Brain pericyte (primary cell): ENCODE results near the gene PRAMEF6.
"Not testable (repeated sequence)": the region's sequence is repeated elsewhere in the genome, so short reads cannot be mapped to it uniquely, and the experiment has no call there.

ENCODE experiments used
- DNase-seq: peaks from one replicate; pipeline ENCODE4 v3.0.0-alpha.2; 2012; ENCODE audit warnings: low read depth, low spot score

The PRAMEF6 gene

DNA sequence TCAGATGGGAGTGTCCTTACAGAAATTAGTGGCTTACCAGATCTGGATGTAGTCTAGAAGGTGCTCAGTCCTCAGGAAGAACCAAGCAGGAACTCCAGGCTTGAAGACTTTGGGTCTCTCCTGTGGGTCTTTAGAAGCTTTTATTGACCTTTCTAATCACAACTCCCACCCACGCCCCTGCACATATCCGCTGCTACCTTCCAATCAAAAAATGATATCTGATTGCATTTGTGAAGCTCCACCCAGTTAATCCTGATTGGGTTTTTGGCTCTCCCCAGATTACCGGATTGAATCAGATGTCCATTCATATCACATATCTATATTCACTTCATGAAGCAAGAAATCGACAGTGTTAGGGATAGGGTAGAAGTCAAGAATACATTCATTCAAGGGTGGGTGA is at the start of gene PRAMEF6:
Gene PRAMEF6 (minus strand): TSS at position 101 of the 400 bp plus-strand sequence. CDS start 5,062 bp downstream, outside the sequence.
- not testable (repeated sequence) for DNase-seq

DNA sequence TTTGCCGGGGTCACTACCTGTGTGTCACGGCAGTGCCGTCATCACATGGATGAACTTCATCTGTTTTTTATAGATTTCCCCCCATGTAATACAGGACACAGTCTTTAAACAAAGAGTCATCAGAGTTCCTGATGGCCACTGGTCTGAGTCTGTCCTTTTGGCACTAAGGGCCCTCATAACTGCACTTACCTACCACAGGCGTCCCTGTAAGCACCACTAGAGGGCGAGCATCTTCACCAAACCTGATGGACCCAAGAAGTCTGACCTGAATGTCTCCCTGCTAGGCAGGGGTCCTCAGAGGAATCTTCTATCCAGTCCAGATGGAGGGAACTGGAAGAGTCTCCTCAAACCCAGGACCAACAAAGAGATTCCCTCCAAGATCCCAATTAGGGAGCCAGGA is 23.0 kb downstream of the PRAMEF6 start:
- not testable (repeated sequence) for DNase-seq

DNA sequence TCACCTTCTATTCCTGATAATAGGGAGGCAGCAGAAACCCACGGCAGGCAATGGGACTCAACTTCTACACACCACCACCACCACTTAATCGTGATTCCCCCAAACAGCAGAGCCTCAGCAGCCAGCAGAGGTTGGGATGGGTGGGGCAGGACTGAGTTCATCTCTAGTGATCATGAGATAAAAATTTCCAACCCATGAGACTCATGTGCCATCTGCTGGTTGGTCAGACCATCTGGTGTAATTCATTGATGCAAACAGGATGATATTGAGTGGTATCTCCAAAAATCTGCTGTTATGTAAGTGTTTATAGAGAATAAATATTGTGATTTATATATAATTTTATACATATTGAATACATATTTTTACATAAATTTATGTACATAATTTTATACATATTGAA is 25.6 kb downstream of the PRAMEF6 start:
- not testable (repeated sequence) for DNase-seq

DNA sequence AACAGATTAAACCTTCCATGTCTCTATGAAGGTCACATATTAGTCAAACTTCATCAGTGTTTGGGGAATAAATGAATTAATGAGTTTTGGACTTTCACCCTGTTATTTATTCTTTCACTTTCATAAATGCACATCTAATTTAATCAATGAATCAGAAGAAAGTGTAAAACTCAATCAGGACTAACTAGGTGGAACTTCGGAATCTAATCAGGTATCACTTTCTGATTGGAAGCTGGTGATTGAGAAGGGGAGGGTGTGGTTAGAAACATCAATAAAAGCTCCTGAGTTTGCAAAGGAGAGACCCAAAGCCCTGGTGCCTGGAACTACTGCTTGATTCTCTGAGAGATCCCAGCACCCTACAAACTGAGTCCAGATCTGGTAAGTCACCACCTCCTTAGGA is 31.1 kb downstream of the PRAMEF6 start, which contains the start of gene PRAMEF7:
Gene PRAMEF7 (plus strand): TSS at position 301 of the 400 bp plus-strand sequence. CDS start 1,083 bp downstream, outside the sequence.
- not testable (repeated sequence) for DNase-seq

DNA sequence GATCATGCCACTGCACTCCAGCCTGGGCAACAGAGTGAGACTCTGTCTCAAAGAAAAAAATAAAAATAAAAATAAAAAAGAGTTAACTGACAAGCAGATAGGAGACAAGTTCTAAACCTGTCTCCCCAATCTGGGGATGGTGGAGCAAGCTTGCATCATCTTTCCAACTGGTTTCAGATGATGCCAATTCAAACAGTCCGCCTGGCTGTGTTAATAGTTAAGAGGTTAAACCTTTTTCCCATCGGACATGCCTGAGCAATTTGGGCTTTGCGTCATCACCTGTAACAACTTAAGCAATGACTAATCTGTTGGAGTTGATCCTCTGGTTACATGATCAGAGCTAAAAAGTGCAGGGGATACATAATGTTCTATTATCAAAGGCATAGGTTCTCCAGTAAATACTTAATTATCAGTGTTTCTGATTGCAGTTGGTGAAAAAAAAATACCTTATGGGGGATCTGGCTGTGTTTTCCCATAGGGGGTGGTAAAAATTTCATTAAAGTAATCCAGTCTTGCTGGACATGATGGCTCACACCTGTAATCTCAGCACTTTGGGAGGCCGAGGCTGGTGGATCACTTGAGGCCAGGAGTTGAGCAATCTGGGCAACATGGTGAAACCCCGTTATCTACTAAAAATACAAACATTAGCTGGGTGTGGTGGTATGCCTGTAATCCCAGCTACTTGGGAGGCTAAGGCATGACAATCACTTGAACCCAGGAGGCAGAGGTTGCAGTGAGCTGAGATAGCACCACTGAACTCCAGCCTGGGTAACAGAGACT is 43.4 kb downstream of the PRAMEF6 start:
- DNase-seq = not testable (repeated sequence)

DNA sequence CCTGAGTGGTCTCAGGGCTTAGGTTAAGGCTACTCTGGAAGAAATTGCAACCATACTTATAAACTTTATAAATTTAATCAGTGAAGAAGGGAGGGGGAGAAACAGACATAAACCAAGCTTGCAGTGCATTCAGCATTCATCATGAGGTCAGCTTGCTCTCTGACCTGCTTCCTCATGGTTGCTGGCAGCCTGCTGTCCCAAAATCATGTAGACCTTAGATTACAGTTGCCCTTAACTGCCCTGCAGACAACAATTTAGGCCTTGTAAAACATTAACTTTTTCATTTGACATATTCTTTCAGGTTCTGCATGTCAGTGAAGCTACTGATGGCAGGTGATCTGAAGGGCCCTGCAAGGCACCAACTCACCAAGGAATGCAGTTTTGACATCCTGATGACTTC is 48.2 kb downstream of the PRAMEF6 start:
- not testable (repeated sequence) for DNase-seq

DNA sequence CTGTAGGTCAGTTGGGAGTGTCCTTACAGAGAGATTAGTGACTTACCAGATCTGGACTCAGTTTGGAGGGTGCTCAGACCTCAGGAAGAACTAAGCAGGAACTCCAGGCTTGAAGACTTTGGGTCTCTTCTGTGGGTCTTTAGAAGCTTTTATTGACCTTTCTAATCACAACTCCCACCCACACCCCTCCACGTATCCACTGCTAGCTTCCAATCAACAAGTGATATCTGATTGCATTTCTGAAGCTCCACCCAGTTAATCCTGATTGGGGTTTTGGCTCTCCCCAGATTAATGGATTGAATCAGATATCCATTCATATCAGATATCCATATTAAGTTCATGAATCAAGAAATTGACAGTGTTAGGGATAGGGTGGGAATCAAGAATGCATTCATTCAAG is 49.2 kb downstream of the PRAMEF6 start, which contains the start of gene PRAMEF10:
Gene PRAMEF10 (minus strand): TSS at position 101 of the 400 bp plus-strand sequence. CDS start 2,423 bp downstream, outside the sequence.
- not testable (repeated sequence) for DNase-seq
